Measurements from ENCODE around the gene CPLANE1.

DNA sequence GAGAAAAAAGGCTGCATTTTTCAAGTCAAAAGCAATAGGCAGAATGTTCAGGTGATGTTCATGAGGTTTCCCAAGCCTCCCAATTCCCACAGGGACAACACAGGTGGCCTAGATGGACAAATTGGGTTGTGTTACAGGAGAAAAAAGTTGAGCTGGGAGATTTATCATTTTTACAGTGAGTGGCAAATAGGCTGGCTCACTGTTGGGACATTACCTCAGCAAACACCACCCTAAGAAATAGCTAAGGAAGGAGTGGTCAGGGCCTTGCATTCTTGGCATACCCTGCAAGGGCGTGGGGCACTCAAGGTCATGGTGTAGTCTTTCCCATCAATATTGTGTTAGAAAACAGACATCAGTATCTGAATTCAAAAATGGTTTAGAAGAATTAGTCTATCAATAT is 23.3 kb upstream of the CPLANE1 start:
- no peak for TF ChIP-seq EP300 (IDR thresholded peaks at IDR 0.05; ENCODE audit: low read depth)
- TF ChIP-seq, protein P1, sequence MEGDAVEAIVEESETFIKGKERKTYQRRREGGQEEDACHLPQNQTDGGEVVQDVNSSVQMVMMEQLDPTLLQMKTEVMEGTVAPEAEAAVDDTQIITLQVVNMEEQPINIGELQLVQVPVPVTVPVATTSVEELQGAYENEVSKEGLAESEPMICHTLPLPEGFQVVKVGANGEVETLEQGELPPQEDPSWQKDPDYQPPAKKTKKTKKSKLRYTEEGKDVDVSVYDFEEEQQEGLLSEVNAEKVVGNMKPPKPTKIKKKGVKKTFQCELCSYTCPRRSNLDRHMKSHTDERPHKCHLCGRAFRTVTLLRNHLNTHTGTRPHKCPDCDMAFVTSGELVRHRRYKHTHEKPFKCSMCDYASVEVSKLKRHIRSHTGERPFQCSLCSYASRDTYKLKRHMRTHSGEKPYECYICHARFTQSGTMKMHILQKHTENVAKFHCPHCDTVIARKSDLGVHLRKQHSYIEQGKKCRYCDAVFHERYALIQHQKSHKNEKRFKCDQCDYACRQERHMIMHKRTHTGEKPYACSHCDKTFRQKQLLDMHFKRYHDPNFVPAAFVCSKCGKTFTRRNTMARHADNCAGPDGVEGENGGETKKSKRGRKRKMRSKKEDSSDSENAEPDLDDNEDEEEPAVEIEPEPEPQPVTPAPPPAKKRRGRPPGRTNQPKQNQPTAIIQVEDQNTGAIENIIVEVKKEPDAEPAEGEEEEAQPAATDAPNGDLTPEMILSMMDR (IDR thresholded peaks at IDR 0.05) = no peak
- no peak for TF ChIP-seq POLR2A (IDR thresholded peaks at IDR 0.05)

All from transverse colon (tissue), 3 donors.